Measurements from ENCODE around the gene TMEM72. TPM values are rescaled to one million over a fixed set of nuclear protein-coding genes. Genes with fewer than 3 reads are reported as not detected.

Gene TMEM72
- total and polyA plus RNA-seq, 2 experiments from 2014 or later: 1.3 to 2.3 TPM

- H3K36me3 ChIP-seq: no peaks in the 10 kb centered on the region
- H3K4me1 ChIP-seq (ENCODE audit: low read depth): peaks cover 53% of the 10 kb centered on the region
- no peak for TF ChIP-seq CTCF (IDR thresholded peaks at IDR 0.05; ENCODE audit: low read depth, low read length)
- H3K4me3 ChIP-seq: no peak overlapping the region
- H3K9me3 ChIP-seq (ENCODE audit: low read depth): no peaks in the 10 kb centered on the region
- no peak for DNase-seq (ENCODE audit: low read depth in 1 of 2, low spot score in 1 of 2)
- H3K27me3 ChIP-seq: no peaks in the 10 kb centered on the region
- no peak overlapping the region for H3K27ac ChIP-seq
These were observed 55.1 kb downstream of the TMEM72 start for GRCh38 chr10:44966129-44966815.

DNA sequence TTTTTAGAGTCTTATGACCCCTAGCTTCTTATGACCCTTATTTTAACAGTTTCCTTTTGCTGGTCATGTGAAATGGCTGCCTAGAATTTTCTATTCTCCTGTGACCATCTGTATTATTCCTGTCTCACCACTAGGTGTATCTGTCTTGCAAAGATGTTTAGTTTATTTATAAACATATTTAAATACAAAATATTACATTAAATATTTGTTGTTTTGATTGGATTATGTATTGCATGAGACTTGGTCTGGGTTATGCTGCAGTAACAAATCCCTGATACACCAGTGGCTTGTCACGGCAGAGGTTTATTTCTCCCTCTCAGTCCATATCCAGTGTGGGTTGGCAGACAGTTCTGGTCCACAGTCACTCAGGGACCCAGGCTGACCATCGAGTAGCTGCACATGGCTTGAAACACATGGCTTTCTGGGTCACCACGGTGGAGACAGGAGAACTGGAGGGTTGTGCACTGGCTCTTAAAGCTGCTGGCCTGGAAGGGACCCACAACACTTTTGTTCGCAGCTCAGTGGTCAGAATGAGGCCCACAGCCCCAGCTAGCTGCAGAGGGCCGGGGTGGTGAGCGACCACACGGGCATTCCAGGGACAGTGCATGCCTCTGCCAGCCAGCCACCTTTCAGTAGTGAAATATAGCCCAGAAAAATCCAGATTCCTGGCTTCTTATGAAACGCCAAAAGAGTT lies 55.8 kb downstream of the TMEM72 start:
- no peaks in the 10 kb centered on the region for H3K27me3 ChIP-seq
- peak; percentile 11 for TF ChIP-seq CTCF (IDR thresholded peaks at IDR 0.05; ENCODE audit: low read depth, low read length)
- H3K36me3 ChIP-seq: peaks cover 4% of the 10 kb centered on the region
- no peak overlapping the region for H3K27ac ChIP-seq
- peaks cover 46% of the 10 kb centered on the region for H3K4me1 ChIP-seq (ENCODE audit: low read depth)
- H3K4me3 ChIP-seq: no peak overlapping the region
- no peaks in the 10 kb centered on the region for H3K9me3 ChIP-seq (ENCODE audit: low read depth)
- DNase-seq (ENCODE audit: low read depth in 1 of 2, low spot score in 1 of 2): no peak

DNA sequence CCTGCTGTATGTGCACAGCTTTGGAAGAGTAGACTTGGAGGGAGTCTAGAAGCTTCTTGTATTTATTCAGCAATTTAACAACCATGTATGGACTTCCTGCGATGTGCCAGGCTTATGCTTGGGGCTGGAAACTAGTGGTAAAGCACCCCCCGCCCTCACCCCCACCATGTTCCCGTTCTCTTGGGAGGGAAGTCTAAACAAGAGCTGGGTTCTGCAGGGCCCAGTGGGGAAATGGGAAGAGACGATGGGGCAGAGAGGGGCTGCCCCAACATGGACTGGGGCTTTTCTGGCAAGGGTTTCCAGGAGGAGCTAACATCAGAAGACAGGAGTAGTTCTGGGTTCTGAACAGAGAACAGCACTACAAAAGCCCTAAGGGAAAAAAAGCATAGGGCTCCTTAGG lies 56.5 kb downstream of the TMEM72 start:
- TF ChIP-seq CTCF (IDR thresholded peaks at IDR 0.05; ENCODE audit: low read depth, low read length): no peak
- no peak overlapping the region for H3K4me3 ChIP-seq
- H3K9me3 ChIP-seq (ENCODE audit: low read depth): no peaks in the 10 kb centered on the region
- DNase-seq (ENCODE audit: low read depth in 1 of 2, low spot score in 1 of 2): no peak
- H3K4me1 ChIP-seq (ENCODE audit: low read depth): peaks cover 40% of the 10 kb centered on the region
- H3K36me3 ChIP-seq: peaks cover 6% of the 10 kb centered on the region
- no peaks in the 10 kb centered on the region for H3K27me3 ChIP-seq
- H3K27ac ChIP-seq: no peak overlapping the region

DNA sequence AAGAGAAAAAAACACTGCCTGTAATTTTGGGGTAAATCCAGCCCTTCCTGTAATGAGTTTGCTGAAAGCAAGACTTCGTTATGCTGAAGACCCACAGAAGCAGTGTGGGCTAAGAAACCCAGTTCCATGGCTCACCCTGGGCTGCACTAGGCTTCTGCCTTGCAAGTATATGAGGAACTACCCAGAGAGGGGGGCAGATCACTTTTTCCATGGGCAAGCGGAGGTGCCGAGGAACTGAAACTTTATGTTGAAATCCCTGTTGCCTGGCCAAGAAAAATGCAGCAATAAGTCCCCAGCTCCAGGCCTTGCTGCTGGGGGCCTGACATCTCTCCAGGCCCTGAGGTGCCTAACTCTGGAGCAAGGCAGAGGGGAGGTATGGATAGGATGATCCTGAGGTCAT lies 57.0 kb downstream of the TMEM72 start:
- no peaks in the 10 kb centered on the region for H3K9me3 ChIP-seq (ENCODE audit: low read depth)
- peaks cover 6% of the 10 kb centered on the region for H3K36me3 ChIP-seq
- H3K4me3 ChIP-seq: no peak overlapping the region
- peak in 1 of 2 donors; percentile 83 for DNase-seq (ENCODE audit: low read depth in 1 of 2, low spot score in 1 of 2)
- H3K27ac ChIP-seq: no peak overlapping the region
- peaks cover 35% of the 10 kb centered on the region for H3K4me1 ChIP-seq (ENCODE audit: low read depth)
- H3K27me3 ChIP-seq: no peaks in the 10 kb centered on the region
- no peak for TF ChIP-seq CTCF (IDR thresholded peaks at IDR 0.05; ENCODE audit: low read depth, low read length)

GRCh38 chr10:44968500-44969400 lies 57.6 kb downstream of the TMEM72 start:
- Histone ChIP-seq H3K4me3 (no peak overlapping the region), H3K9me3 (ENCODE audit: low read depth) (no peaks in the 10 kb centered on the region), H3K36me3 (peaks cover 6% of the 10 kb centered on the region), H3K4me1 (ENCODE audit: low read depth) (peaks cover 33% of the 10 kb centered on the region), H3K27me3 (no peaks in the 10 kb centered on the region), H3K27ac (no peak overlapping the region)
- no peak for TF ChIP-seq CTCF (IDR thresholded peaks at IDR 0.05; ENCODE audit: low read depth, low read length)
- no peak for DNase-seq (ENCODE audit: low read depth in 1 of 2, low spot score in 1 of 2)
